ENCODE results near the gene CHMP5. TPM values are rescaled to one million over a fixed set of nuclear protein-coding genes. Genes with fewer than 3 reads are reported as not detected.

Gene CHMP5
- total and polyA plus RNA-seq, 10 of the 15 experiments (the other 5 are each of a cell fraction or from before 2014, with no cell fraction given) = 40.3 to 179 (median 78.6) TPM

DNA sequence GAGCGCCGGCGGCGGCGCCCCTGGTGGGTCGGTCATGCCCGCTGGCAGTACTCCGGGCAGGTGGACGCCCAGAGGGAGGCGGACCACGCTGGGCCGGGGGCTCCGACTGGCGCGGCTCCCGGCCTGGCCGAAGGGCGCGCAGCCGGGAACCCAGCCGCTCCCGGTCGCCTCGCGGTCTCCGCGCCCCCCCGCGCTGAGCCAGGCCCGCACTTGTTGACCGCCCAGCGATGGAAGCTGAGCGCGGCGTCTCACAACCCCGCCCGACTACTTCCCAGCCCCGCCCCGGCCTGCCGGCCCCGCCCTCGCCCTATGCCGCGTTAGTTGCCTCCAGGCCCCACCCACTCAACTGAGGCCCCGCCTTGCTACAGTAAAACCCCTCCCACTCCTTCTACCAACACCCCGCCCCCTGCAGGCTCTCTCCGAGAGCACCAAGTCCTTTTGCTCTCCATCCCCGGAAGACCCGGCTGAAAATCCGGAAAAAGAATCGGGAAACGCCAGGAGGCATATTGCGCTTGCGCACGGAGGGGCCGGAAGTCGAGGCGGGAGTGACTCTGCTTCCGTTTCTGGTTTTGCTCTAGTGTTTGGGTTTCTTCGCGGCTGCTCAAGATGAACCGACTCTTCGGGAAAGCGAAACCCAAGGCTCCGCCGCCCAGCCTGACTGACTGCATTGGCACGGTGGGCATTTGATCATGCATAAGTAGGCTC is at the start of gene CHMP5, which contains the start of gene BAG1 (continued):
- TF ChIP-seq, protein P1, sequence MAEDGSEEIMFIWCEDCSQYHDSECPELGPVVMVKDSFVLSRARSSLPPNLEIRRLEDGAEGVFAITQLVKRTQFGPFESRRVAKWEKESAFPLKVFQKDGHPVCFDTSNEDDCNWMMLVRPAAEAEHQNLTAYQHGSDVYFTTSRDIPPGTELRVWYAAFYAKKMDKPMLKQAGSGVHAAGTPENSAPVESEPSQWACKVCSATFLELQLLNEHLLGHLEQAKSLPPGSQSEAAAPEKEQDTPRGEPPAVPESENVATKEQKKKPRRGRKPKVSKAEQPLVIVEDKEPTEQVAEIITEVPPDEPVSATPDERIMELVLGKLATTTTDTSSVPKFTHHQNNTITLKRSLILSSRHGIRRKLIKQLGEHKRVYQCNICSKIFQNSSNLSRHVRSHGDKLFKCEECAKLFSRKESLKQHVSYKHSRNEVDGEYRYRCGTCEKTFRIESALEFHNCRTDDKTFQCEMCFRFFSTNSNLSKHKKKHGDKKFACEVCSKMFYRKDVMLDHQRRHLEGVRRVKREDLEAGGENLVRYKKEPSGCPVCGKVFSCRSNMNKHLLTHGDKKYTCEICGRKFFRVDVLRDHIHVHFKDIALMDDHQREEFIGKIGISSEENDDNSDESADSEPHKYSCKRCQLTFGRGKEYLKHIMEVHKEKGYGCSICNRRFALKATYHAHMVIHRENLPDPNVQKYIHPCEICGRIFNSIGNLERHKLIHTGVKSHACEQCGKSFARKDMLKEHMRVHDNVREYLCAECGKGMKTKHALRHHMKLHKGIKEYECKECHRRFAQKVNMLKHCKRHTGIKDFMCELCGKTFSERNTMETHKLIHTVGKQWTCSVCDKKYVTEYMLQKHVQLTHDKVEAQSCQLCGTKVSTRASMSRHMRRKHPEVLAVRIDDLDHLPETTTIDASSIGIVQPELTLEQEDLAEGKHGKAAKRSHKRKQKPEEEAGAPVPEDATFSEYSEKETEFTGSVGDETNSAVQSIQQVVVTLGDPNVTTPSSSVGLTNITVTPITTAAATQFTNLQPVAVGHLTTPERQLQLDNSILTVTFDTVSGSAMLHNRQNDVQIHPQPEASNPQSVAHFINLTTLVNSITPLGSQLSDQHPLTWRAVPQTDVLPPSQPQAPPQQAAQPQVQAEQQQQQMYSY (CRISPR knock-in tag; IDR thresholded peaks at IDR 0.05) = no peak
- no peak for TF ChIP-seq YBX1 (IDR thresholded peaks at IDR 0.05)
- TF ChIP-seq HDAC2 (IDR thresholded peaks at IDR 0.05) = no peak
- TF ChIP-seq, protein P2, sequence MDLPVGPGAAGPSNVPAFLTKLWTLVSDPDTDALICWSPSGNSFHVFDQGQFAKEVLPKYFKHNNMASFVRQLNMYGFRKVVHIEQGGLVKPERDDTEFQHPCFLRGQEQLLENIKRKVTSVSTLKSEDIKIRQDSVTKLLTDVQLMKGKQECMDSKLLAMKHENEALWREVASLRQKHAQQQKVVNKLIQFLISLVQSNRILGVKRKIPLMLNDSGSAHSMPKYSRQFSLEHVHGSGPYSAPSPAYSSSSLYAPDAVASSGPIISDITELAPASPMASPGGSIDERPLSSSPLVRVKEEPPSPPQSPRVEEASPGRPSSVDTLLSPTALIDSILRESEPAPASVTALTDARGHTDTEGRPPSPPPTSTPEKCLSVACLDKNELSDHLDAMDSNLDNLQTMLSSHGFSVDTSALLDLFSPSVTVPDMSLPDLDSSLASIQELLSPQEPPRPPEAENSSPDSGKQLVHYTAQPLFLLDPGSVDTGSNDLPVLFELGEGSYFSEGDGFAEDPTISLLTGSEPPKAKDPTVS (IDR thresholded peaks at IDR 0.05; ENCODE audit: low read depth, low read length) = no peak
- TF ChIP-seq, protein P3, sequence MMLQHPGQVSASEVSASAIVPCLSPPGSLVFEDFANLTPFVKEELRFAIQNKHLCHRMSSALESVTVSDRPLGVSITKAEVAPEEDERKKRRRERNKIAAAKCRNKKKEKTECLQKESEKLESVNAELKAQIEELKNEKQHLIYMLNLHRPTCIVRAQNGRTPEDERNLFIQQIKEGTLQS (IDR thresholded peaks at IDR 0.05; ENCODE audit: borderline replicate concordance, extremely low read depth, low read depth, low read length) = no peak
- TF ChIP-seq, protein P4, sequence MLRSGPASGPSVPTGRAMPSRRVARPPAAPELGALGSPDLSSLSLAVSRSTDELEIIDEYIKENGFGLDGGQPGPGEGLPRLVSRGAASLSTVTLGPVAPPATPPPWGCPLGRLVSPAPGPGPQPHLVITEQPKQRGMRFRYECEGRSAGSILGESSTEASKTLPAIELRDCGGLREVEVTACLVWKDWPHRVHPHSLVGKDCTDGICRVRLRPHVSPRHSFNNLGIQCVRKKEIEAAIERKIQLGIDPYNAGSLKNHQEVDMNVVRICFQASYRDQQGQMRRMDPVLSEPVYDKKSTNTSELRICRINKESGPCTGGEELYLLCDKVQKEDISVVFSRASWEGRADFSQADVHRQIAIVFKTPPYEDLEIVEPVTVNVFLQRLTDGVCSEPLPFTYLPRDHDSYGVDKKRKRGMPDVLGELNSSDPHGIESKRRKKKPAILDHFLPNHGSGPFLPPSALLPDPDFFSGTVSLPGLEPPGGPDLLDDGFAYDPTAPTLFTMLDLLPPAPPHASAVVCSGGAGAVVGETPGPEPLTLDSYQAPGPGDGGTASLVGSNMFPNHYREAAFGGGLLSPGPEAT (IDR thresholded peaks at IDR 0.05; ENCODE audit: low read depth) = peak; percentile 81
- TF ChIP-seq, protein P5, sequence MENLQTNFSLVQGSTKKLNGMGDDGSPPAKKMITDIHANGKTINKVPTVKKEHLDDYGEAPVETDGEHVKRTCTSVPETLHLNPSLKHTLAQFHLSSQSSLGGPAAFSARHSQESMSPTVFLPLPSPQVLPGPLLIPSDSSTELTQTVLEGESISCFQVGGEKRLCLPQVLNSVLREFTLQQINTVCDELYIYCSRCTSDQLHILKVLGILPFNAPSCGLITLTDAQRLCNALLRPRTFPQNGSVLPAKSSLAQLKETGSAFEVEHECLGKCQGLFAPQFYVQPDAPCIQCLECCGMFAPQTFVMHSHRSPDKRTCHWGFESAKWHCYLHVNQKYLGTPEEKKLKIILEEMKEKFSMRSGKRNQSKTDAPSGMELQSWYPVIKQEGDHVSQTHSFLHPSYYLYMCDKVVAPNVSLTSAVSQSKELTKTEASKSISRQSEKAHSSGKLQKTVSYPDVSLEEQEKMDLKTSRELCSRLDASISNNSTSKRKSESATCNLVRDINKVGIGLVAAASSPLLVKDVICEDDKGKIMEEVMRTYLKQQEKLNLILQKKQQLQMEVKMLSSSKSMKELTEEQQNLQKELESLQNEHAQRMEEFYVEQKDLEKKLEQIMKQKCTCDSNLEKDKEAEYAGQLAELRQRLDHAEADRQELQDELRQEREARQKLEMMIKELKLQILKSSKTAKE (IDR thresholded peaks at IDR 0.05; ENCODE audit: low read depth, poor library complexity, severe bottlenecking) = no peak
- TF ChIP-seq FOXK2 (IDR thresholded peaks at IDR 0.05) = no peak
- no peak for TF ChIP-seq CBX3 (IDR thresholded peaks at IDR 0.05; ENCODE audit: borderline replicate concordance, low read depth)
- no peak for TF ChIP-seq CHD2 (IDR thresholded peaks at IDR 0.05; ENCODE audit: borderline replicate concordance, low read depth, low read length)
- 0 out of 2 replicates have a peak, but pooled peaks have one; percentile 34 for TF ChIP-seq IRF4 (IDR thresholded peaks at IDR 0.05; ENCODE audit: low read depth, low read length)
- TF ChIP-seq ZNF217 (IDR thresholded peaks at IDR 0.05) = 0 out of 2 replicates have a peak, but pooled peaks have one; percentile 35
- TF ChIP-seq, protein P6, sequence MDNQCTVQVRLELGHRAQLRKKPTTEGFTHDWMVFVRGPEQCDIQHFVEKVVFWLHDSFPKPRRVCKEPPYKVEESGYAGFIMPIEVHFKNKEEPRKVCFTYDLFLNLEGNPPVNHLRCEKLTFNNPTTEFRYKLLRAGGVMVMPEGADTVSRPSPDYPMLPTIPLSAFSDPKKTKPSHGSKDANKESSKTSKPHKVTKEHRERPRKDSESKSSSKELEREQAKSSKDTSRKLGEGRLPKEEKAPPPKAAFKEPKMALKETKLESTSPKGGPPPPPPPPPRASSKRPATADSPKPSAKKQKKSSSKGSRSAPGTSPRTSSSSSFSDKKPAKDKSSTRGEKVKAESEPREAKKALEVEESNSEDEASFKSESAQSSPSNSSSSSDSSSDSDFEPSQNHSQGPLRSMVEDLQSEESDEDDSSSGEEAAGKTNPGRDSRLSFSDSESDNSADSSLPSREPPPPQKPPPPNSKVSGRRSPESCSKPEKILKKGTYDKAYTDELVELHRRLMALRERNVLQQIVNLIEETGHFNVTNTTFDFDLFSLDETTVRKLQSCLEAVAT (IDR thresholded peaks at IDR 0.05) = no peak
- TF ChIP-seq STAT1 (conservative IDR thresholded peaks at IDR 0.05) = no peak
- TF ChIP-seq SMAD5 (IDR thresholded peaks at IDR 0.05; ENCODE audit: low read depth) = 0 out of 2 replicates have a peak, but pooled peaks have one; percentile 39
- TF ChIP-seq MEF2A (IDR thresholded peaks at IDR 0.05; ENCODE audit: insufficient read depth, low read depth, low read length) = no peak
- TF ChIP-seq HDAC6 (IDR thresholded peaks at IDR 0.05; ENCODE audit: unreplicated experiment) = no peak
- no peak; the same call in 1 of the 2 replicates for TF ChIP-seq PML (IDR thresholded peaks at IDR 0.05; ENCODE audit: low read length)
- no peak for TF ChIP-seq CBFB (IDR thresholded peaks at IDR 0.05; ENCODE audit: low read depth)
- peak; percentile 58; the same call in 2 of the 3 replicates for TF ChIP-seq POU2F2 (IDR thresholded peaks at IDR 0.05; ENCODE audit: borderline replicate concordance, low read depth, low read length)
